Measurements from ENCODE around the gene BCL2L1.

- TF ChIP-seq CTCF (IDR thresholded peaks at IDR 0.05; ENCODE audit: low read depth, low read length), result no peak
- TF ChIP-seq EZH2phosphoT487 (IDR thresholded peaks at IDR 0.05; ENCODE audit: low read depth), result no peak
These were observed 2.8 kb downstream of the BCL2L1 start for GRCh38 chr20:31719644-31720485.

Data from OCI-LY3 (cell line).